ENCODE measurements around the gene DHDDS.

DNA sequence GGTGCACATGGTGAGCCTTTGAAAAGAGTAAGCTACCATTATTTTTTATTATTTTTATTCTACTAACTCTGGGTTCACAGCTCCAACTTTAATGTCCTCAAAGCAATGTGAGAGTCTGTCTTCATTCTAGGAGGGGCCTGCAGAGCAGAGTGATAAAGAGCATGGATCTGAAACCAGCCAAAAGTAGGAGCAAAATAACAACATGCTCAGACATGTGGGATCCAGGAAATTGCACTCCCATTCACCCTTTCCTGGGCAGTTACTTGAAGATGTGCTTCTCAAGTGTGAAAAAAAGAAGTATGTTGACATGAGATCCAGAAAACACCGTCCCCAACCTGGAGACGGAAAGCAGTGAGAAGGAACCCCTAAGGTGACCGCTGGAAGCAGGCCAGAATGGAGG, 30.2 kb upstream of the DHDDS start:
- TF ChIP-seq POLR2A (IDR thresholded peaks at IDR 0.05), result no peak
- TF ChIP-seq, protein P1, sequence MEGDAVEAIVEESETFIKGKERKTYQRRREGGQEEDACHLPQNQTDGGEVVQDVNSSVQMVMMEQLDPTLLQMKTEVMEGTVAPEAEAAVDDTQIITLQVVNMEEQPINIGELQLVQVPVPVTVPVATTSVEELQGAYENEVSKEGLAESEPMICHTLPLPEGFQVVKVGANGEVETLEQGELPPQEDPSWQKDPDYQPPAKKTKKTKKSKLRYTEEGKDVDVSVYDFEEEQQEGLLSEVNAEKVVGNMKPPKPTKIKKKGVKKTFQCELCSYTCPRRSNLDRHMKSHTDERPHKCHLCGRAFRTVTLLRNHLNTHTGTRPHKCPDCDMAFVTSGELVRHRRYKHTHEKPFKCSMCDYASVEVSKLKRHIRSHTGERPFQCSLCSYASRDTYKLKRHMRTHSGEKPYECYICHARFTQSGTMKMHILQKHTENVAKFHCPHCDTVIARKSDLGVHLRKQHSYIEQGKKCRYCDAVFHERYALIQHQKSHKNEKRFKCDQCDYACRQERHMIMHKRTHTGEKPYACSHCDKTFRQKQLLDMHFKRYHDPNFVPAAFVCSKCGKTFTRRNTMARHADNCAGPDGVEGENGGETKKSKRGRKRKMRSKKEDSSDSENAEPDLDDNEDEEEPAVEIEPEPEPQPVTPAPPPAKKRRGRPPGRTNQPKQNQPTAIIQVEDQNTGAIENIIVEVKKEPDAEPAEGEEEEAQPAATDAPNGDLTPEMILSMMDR (IDR thresholded peaks at IDR 0.05), result no peak
